GM12878 (cell line): ENCODE data around the gene FTSJ1. TPM values are rescaled to one million over a fixed set of nuclear protein-coding genes. Genes with fewer than 3 reads are reported as not detected.
A peak's percentile ranks its signal among the peaks of the same experiment; 100 is the strongest.

Source experiments
- BHLHE40 ChIP-seq, 2 experiments: fragments of 450-650 bp in 1 of 2; IDR thresholded peaks; 2 replicates each; pipeline ENCODE4 v1.6.1; 2011 to 2017; ENCODE audit warnings: low read depth in 2 of 2, borderline replicate concordance in 1 of 2, improper control_type of control experiment in 1 of 2, low read length in 1 of 2, mild to moderate bottlenecking in 1 of 2
- CBX5 ChIP-seq: sonication (generic); IDR thresholded peaks from 2 replicates; pipeline ENCODE4 v1.6.1; 2016; ENCODE audit warnings: low read depth, moderate library complexity, mild to moderate bottlenecking, inconsistent platforms
- CEBPB ChIP-seq, 2 experiments: fragments of 150-350 bp in 1 of 2; IDR thresholded peaks; 2 replicates each; pipeline ENCODE4 v1.6.1; 2012 to 2014; ENCODE audit warnings: low read depth in 2 of 2, low read length in 2 of 2, borderline replicate concordance in 1 of 2, inconsistent platforms in 1 of 2
- CHD2 ChIP-seq: IDR thresholded peaks from 2 replicates; pipeline ENCODE4 v1.6.1; 2011; ENCODE audit warnings: low read depth, low read length, improper control_type of control experiment, borderline replicate concordance
- CHD4 ChIP-seq: fragments of 200-600 bp; sonication (generic); IDR thresholded peaks from 2 replicates; pipeline ENCODE4 v1.6.1; 2016; ENCODE audit warnings: mild to moderate bottlenecking
- CREB1 ChIP-seq: IDR thresholded peaks from 2 replicates; pipeline ENCODE4 v1.6.1; 2012; ENCODE audit warnings: low read depth, mild to moderate bottlenecking, inconsistent platforms
- ETV6 ChIP-seq, 2 experiments: fragments of 450-650 bp in 1 of 2; IDR thresholded peaks in 1 of 2; conservative IDR thresholded peaks in 1 of 2; 2 replicates each; pipeline ENCODE4 v1.6.1; 2014; ENCODE audit warnings: antibody characterized with exemption in 1 of 2, borderline replicate concordance in 1 of 2, low read depth in 1 of 2, mild to moderate bottlenecking in 1 of 2, moderate library complexity in 1 of 2
- HDAC2 ChIP-seq: fragments of 200-600 bp; sonication (generic); IDR thresholded peaks from 2 replicates; pipeline ENCODE4 v1.6.1; 2017
- HDAC6 ChIP-seq: fragments of 200-600 bp; sonication (generic); IDR thresholded peaks from one replicate; pipeline ENCODE4 v1.8.0; 2017; ENCODE audit warnings: antibody characterized with exemption; ENCODE audit not compliant: unreplicated experiment
- IKZF1 ChIP-seq: fragments of 450-650 bp; conservative IDR thresholded peaks from 2 replicates; pipeline ENCODE4 v1.6.1; 2017; ENCODE audit warnings: antibody characterized with exemption, mild to moderate bottlenecking
- IRF5 ChIP-seq: fragments of 450-650 bp; IDR thresholded peaks from 2 replicates; pipeline ENCODE4 v1.6.1; 2017; ENCODE audit warnings: borderline replicate concordance
- PML ChIP-seq: IDR thresholded peaks from 2 replicates; pipeline ENCODE4 v1.6.1; 2012; ENCODE audit warnings: low read length, inconsistent platforms
- PRDM15 ChIP-seq: fragments of 450-650 bp; formaldehyde crosslinking; IDR thresholded peaks from 2 replicates; pipeline ENCODE4 v1.4.0; 2020; ENCODE audit warnings: mild to moderate bottlenecking, moderate library complexity
- RELB ChIP-seq: fragments of 450-650 bp; IDR thresholded peaks from 2 replicates; pipeline ENCODE4 v1.6.1; 2017; ENCODE audit warnings: low read depth, mild to moderate bottlenecking, moderate library complexity
- SP1 ChIP-seq: IDR thresholded peaks from one replicate; pipeline ENCODE4 v1.6.1; 2011; ENCODE audit warnings: low read depth, low read length
- TARDBP ChIP-seq: IDR thresholded peaks from 2 replicates; pipeline ENCODE4 v1.6.1; 2016; ENCODE audit warnings: borderline replicate concordance
- YBX1 ChIP-seq: fragments of 450-650 bp; IDR thresholded peaks from 2 replicates; pipeline ENCODE4 v1.6.1; 2016; ENCODE audit warnings: antibody characterized with exemption
- YY1 ChIP-seq: IDR thresholded peaks from 2 replicates; pipeline ENCODE4 v1.6.1; 2011; ENCODE audit warnings: low read depth, mild to moderate bottlenecking, low read length
- ZBTB11 ChIP-seq: fragments of 450-650 bp; formaldehyde crosslinking; IDR thresholded peaks from 2 replicates; pipeline ENCODE4 v1.5.0; 2022; ENCODE audit warnings: mild to moderate bottlenecking, missing genetic modification characterization
- polyA plus RNA-seq, 11 experiments: library from polyadenylated mRNA; depleted of rRNA in 4 of 11; unstranded in 6 of 11; stranded (reverse) in 5 of 11; fragments of >200 nt; fragmentation: Nextera tagmentation in 4 of 11; fragmentation: Illumina TruSeq in 1 of 11; extraction: Ambion mirVana in 4 of 11; extraction: Trizol in 1 of 11; gene quantifications; 1 replicate in 1 of 11; 2 replicates in 10 of 11; pipeline versions ENCODE4 v1.2.1 to v1.2.3, GENCODE V29; 2011 to 2016; ENCODE audit warnings: inconsistent platforms in 2 of 11, missing spikeins in 2 of 11, low read depth in 1 of 11
- total RNA-seq, 4 experiments: library from RNA; depleted of rRNA in 3 of 4; stranded (reverse); fragments of >200 nt in 3 of 4; fragmentation: Illumina TruSeq in 1 of 4; extraction: Trizol in 1 of 4; gene quantifications; 2 replicates each; pipeline versions ENCODE4 v1.2.1 to v1.2.3, GENCODE V29; 2013 to 2021

FTSJ1 gene
- total and polyA plus RNA-seq, 10 of the 15 experiments (the other 5 are each of a cell fraction or from before 2014, with no cell fraction given), result 8.8 to 87.8 (median 57.9) TPM

- TF ChIP-seq IRF5 (no peak), YY1 (peak; percentile 88), TARDBP (no peak), IKZF1 (peak; percentile 8; the same call in 1 of the 2 replicates), CHD4 (no peak), YBX1 (no peak), CEBPB (IDR thresholded peaks at IDR 0.05; ENCODE audit: borderline replicate concordance in 1 of 2, low read depth in 2 of 2, low read length in 2 of 2) (no peak), ETV6 (conservative IDR thresholded peaks at IDR 0.05 in 1 of 2, IDR thresholded peaks at IDR 0.05 in 1 of 2; ENCODE audit: borderline replicate concordance in 1 of 2, low read depth in 1 of 2) (no peak), RELB (0 out of 2 replicates have a peak, but pooled peaks have one; percentile 29), SP1 (peak; percentile 75), CREB1 (0 out of 2 replicates have a peak, but pooled peaks have one; percentile 50), ZBTB11 (CRISPR knock-in tag) (no peak), PML (peak; percentile 52; the same call in 1 of the 2 replicates), CHD2 (peak; percentile 38; the same call in 1 of the 2 replicates), HDAC2 (no peak), PRDM15 (no peak), HDAC6 (no peak), BHLHE40 (IDR thresholded peaks at IDR 0.05; ENCODE audit: borderline replicate concordance in 1 of 2, low read depth in 2 of 2, low read length in 1 of 2) (peak; percentile 81 to 92; a peak in 3 of 4 replicates), CBX5 (no peak)
These were observed 45.6 kb downstream of the FTSJ1 start, which contains the start of gene EBP (continued) for GRCh38 chrX:48521353-48522243.
